COLO829 (cell line): ENCODE data around the gene WBP2.
"Not testable (repeated sequence)": the region's sequence is repeated elsewhere in the genome, so short reads cannot be mapped to it uniquely, and the experiment has no call there.

Source experiments
- DNase-seq: peaks from one replicate; pipeline ENCODE4 v3.0.0; 2012; ENCODE audit warnings: low spot score

The WBP2 gene

DNA sequence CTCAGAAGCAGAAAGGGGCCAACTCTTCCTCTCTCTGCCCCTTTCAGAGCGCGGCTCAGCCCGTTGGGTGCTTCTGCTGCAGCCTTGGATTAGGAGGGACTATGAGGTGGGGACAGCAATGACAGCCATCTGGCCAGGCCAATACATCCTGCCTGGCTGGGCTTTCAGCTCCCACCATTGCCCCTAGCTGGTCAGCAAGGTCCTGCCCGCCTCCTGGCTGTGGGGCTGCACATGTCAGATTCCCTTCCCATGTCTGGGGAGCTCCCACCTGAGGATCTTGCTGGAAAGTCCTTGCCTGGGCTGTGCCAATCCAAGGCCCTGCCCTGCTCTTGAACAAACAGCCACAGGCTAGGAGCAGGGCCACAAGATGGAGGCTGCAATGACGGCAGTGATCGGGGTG, 33.3 kb upstream of the WBP2 start:
- DNase-seq: no peak

DNA sequence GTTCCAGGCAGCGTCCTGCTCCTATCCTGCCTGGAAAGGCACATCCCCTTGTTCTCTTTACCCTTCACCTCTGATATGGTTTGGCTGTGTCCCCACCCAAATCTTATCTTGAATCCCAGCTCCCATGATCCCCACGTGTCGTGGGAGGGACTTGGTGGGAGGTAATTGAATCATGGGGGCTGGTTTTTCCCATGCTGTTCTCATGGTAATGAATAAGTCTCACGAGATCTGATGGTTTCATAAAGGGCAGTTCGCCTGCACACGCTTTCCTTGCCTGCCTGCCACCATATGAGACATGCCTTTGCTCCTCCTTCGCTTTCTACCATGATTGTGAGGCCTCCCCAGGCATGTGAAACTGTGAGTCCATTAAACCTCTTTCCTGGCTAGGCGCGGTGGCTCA, 30.7 kb upstream of the WBP2 start:
- DNase-seq: not testable (repeated sequence)

DNA sequence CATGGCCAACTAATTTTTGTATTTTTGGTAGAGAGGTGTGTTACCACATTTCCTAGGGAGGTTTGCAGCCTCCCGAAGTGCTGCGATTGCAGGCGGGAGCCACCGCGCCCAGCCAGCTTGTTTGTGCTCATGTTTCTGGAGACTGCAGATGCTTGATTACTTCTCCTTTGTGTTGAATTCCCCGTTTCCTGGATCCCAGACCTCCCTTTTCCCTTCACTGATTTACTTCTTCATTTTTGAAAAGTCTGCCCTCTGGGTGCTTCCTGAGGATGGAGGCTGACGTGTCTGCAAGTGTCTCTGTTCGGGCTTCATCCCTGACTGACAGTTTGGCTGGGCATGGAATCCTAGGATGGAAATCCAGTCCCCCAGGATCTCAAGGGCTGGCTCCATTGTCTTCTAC, 30.3 kb upstream of the WBP2 start:
- no peak for DNase-seq

DNA sequence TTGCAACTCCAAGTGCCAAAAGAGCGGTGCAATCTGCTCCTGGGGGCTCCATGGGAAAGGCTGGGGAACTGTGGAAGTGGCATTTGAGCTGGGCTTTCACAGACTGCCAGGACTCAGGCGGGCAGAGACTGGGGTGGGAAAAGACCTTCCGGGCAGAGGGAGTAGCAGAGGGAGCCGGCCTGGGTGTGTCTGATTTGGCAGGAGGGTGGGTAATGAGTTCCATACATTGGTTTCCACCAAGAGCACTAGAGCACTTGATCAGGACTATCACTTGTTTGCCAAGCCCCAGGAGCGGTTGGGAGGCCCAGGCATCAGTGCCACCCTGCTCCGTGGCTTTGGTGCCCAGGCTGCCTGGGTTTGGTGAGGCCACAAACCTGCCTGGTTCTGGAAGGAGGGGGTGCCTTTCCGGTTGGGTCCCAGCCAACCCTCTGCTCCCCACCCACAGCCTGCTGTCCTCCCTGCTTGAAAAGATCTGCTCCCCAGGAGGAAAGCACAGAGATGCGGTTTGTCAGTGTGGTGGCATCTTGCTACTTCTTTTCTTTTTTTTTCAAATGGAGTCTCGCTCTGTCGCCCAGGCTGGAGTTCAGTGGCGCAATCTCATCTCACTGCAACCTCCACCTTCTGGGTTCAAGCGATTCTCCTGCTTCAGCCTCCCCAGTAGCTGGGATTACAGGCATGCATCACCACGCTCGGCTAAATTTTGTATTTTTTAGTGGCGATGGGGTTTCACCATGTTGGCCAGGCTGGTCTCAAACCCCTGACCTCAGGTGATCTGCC, 26.7 kb upstream of the WBP2 start:
- DNase-seq: no peak

DNA sequence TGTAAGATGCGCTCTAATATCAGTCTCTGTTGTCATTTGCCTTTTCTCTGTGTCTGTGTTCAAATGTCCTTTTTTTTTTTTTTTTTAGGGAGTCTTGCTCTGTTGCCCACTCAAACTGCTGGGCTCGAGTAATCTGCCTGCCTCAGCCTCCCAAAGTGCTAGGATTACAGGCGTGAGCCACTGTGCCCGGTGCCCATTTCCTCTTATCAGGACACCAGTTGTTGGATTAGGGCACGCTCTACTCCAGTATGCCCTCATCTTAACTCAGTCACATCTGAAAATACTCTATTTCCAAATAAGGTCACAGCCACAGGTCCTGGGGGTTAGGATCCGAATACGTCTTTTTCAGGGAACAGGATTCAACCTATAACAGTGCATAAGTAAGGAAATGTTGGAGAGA, 25.1 kb upstream of the WBP2 start:
- DNase-seq: no peak

DNA sequence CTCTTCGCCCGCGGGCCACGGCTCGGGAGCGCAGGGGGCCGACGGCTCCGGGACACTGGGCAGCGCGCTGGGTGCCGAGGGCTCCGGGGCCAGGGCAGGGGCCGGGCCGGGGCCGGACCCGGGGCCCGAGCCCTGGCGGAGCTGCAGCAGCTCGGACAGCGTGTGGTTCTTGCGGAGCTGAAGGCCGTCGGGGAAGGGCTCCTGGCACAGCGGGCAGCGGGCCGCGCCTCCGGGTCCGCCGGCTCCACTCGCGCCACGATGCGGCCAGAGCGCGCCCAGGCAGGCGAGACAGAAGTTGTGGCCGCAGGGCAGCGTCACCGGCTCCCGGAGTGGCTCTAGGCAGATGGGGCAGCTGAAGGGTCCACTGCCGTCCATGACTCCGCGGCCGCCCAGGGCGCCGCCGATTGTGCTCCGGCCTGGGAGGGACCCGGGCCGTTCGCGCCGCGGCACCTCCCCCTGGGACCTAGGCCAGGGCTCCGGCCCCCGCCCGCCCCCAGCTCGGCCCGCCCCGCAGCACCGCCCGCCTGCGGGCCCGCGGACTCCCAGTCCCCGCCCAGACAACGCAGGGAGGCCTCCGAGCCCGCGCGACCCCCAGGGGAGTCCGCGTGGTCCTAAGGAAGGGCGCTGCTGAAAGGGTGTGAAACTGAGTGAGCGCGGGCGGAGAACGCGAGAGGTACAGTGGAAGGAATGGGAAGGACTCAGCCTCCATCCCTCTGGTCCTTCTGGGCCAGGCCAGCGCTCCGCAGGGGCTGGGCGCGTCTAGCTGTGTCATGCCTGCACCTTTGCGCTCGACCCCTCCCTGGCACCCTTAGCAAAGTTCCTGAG, 23.3 kb upstream of the WBP2 start, which contains the start of gene TRIM47:
TRIM47 (minus strand) TSS at position 408 of the 825 bp plus-strand sequence; CDS start at position 375, 33 bp downstream.
- DNase-seq: no peak

DNA sequence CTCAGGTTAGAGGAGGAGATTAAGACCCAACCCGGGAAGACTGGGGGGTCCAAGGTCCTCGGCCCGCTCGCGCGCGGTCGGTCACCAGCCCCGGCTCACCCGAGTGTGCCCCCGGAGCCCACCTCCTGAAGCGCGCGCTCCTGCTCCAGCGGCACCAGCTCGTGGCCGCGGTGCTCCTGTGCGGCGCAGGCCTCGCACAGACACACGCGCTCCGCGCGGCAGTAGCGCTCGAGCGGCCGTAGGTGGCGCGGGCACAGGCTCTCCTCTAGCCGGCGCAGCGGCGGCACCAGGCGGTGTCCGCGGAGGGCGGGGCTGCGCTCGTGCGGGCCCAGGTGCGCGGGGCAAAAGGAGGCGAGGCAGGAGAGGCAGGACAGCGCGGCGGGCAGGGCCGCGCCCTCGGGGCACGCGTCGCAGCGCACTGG, 22.6 kb upstream of the WBP2 start:
- DNase-seq: no peak

DNA sequence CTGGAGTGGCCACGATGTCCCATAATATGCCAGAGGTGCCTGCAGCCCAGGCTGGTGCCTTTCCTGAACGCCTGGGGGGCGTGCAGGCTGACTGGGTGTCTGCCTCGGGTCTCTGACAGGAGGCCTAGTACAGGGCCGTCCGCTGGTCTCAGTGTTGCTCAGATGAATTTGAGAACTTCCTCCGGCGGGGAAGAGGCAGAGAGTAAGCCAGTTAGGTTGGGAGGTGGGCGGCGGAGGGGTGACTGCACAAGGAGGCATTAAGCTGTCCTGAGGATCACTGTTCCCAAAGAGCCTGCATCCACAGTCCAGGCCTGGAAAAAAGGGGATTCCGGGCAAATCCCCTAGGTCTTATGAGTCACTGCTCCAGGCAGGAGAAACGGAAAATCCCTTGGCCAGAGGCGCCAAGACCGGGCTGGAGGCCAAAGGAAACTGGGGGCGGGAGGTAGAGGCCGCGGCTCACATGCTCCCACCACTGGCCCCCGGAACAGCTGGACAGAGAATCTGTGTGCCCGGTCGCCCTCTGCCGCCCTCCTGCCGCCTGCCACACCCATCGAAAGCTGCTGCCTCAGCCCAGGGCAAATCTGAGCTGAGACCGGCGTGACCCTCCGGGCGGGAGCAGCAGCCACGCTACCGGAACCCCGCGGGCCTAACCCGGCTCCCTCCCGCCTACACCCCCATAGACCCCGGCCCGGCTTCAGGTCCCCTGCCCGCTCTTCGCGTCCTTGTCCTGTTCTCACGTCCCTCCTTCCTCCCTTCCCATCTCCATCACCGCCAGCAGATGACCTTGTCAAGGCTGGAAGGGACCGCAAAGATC, 22.0 kb upstream of the WBP2 start:
- peak; percentile 89 for DNase-seq

DNA sequence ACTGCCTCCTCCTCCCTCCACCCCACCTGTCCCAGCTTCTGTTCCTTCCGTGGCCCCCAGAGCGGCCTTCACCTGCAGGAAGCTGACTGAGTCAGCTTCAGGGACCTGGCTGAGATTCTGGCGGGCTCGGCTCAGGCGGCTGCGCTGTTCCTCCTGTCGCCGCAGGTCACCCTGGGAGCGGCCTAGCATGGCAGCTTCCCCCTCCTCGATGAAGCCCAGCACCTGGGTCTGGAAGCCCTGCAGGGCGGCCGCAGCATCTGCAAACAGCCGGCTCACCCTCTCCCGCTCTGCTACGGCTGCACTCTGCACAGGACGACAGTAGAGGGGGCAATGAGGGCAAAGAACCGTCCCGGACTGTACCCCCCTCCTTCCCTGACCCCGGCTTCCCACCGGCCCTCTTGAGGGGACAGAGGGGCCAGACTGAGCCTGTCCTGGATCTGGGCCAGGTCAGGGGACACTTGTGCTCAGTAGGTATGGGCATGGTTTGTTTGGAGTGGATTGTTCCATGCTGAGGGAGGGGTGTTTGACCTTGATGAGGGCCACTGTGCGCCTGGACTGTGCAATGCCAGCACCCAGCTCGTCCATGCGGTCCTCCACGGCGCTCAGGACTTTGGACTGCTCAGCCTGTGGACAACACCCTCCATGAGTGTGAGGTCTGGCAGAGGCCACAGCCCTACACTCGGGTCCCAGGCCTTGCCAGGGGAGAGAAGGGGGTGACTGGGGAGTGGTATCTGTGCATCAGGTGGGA, 21.2 kb upstream of the WBP2 start:
- DNase-seq: no peak

DNA sequence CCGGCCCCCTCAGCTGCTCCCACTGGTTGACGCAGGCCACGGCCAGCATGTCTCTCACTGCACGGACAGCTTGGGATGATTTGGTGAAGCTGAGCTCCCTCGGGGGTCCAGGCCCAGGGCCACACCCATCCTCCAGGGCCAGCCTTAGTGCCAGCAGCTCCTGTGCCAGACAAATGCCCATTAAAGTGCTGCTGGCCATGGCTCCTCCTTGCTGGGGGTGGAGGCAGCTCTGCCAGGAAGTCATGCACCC, 20.7 kb upstream of the WBP2 start:
- no peak for DNase-seq

DNA sequence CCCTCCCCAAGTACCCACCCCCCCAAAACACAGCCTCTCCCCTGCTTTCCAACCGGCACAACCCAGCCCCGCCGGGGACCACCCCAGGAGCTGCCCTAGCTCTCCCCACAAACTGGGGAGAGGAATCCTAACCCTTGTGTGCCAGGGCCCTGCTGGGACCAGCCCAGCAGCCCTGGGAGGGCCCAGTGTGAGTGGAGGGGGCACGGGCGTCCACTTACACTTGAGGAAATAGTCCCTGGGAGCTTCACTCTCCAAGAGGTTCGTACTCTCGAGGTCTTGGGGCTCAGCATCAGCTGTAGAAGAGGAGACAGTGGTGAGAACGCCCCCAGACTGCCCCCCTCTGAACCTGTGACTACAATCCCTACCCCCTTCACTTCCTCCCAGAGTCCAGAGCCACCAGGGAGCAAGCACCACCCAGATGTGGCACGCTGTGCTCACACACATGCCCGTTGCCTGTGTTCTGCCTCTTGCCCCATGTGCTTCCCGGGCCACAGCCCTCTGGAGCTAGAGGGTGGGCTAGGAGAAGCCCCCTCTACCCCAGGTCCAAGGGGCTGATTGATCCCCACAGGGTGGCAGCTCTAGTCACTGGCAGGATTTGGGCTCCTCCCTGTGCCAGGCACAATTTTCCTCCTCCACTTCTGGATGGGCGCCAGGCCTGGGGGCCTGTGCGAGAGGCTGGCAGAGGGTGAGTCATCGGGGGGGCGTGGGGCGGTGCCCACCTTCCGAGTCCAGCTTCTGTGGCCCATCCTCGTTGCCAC, 20.2 kb upstream of the WBP2 start:
- DNase-seq: no peak

DNA sequence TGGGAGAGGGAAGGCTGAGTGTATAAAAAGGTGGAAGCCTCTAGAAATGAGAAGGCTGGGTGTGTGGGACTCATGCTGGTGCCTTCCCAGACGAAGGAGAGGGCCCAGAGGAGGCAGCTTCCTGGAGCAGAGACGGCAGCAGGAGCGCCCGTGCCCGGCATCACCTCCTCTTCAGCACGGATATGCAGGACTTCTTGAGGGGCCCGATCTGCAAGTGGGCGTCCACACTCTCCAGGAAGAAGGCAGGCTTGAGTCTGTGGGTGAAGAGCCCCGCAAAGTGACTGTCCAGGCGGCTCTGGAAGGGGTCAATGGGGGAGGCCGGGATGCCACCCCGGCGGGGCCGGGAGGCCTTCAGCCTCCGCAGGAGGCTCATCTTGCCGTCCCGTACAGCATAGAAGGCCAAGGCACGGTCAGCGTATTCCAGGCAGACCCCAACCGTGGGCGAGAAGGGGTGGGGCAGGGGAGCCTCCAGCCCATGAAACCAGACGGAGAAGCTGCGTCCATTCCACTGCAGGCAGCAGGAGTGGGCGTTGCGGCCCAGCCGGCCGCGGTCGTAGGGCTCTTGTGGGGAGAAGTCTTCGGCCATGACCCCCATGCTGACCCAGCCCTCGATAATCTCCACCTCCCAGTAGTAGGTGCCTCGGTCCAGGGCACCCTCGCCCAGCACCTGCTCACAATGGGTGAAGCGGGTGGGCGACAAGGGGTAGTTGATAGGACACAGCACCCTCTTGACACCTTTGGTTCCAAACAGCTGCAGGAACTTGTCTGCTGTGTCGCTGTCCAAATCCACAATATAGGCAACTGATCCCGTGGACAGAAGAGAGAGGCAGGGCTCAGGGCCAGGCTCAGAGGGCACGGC, 19.4 kb upstream of the WBP2 start:
- no peak for DNase-seq

DNA sequence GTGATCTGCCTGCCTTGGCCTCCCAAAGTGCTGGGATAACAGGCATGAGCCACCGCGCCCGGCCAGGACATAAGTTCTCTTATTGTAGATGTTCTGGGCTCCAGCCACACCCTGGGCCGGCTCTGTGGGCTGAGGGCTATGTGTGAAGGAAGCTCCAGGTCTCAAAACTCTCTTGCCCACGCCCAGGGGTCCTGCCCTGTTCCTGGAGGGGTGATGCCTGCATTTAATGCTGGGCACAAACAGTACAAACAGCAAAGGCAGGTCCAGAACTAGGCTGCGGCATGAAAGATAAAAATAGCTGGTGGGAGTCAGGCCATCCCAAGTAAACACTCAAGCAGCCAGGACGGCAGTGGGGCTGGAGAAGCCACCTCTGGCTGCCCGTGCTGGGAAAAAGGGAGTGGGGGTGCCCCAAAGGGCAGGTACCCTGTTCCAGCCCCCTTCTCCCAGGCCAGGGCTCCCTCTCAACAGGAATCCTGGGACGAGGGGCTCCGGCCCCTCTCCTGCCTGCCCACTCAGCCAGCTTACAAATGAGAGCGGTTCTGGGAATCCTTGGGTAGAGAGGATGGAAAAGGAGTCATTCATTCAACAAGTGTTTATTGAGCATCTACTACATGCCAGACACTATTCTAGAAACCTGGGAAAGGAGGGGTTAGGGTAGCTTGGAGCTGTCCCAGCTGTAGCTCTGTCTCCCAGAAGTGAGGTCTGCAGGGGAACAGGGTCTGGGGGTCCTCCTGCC, 18.6 kb upstream of the WBP2 start:
- no peak for DNase-seq

DNA sequence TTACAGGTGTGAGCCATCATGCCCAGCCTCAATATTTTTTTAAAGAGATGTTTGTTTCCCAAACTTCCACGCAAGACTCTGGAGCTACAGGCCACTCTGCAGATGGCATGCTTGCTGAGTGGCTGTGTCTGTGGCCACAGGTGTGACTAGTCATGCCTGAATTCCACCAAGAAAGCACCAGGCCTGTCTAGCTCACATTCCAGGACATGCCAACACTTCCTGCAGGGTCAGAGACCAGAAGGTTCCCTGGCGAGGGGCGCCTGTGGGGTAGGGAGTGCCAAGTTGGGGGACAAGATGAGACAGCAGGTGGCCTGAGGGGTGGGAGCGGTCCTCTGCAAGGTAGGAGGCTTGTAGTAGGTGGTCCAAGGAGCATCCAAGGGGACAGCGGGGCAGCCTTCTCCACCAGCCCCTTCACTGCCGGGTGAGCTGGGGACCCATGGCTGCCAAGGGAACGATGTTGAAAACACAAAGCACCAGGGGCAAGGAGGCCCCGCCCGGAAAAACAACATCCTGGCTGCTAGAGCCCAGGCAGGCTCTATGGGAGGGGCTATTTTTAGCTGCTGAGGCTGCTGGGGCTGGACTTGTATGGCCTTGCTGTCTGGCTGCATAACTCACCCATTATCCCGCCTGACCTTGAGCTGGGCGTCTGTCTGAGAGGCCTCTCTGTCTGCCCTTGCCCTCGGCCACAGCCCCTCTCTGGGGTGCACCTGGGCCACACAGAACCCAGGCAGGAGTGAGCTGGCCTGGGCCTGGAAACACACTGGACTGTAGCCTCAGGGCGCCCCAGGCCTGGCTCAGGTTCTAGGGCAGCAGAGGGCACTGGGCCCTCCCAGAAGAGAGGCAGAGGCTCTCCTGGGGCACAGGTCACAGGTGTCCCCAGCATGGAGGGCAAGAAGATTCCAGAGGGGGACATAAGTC, 17.6 kb upstream of the WBP2 start:
- DNase-seq: peak; percentile 81

DNA sequence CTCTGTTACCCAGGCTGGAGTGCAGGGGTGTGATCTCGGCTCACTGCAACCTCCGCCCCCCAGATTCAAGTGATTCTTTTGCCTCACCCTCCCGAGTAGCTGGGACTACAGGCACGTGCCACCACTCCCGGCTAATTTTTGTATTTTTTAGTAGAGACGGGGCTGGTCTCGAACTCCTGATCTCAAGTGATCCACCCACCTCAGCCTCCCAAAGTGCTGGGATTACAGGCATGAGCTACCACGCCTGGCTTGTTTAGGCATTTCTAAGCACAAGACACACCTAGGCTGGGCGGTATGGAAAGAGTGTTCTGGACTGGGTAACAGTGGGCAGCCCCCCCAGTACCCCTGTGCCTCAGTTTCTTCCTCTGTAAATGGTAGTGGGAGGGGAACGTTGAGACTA, 15.1 kb upstream of the WBP2 start:
- DNase-seq: not testable (repeated sequence)

DNA sequence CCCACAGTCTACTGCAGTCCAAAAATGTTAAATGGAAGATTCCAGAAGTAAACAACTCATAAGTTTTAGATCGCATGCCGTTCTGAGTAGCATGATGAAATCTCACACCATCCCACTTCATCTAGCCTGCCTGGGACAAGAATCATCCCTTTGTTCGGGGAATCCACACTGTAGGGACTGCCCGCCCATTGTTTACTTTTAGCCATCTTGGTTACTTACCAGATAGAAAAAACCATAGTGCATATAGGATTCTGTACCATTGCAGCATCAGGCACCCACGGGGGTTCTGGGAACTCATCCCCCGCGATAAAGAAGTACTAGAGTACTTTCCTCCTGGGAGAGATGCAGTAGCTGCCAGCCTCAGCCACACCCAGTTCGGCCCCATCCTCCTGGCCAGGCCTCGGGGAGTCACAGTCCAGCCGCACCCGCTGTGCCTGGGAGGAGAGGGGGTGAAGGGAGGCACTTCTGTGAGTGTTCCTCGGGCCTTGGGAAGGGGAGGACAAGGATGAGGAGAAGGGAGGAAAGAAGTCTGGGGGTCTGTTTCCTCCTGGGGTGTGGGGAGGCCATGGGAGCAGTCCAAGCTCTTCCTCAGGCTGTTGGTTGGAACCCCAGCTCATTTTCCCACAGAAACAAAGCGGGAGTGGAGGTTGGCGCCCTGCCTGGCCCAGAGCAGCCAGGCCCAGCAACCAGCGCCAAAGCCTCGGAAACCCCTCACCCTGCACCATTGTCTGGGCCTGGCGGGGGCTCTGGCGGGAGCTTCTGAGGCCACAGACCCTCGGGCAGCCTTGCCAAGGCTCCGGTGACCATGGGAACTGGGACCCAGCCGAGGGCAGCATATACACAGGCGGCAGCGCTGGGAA, 14.4 kb upstream of the WBP2 start:
- peak; percentile 94 for DNase-seq

DNA sequence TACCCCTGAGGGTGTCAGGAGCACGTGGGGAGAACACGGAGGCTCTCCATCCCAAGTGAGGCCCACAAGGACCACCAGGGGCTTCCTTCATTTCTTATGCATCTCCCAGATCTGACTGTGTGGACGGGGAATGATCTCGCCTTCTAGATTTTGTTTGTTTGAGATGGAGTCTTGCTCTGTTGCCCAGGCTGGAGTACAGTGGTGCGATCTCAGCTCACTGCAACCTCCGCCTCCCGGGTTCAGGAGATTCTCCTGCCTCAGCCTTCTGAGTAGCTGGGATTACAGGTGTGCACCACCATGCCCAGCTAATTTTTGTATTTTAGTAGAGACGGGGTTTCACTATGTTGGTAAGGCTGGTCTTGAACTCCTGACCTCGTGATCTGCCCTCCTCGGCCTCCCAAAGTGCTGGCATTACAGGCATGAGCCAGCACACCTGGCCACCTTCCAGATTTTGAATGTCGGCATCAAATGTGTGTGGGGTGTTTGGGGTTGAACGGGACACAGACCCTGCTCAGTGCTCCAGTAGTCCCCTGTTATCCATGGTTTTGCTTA, 13.7 kb upstream of the WBP2 start:
- DNase-seq: not testable (repeated sequence)
